GM19351 (cell line): ENCODE results near the gene BID.

Source experiments
- ATAC-seq: cut with Tn5 transposase; IDR thresholded peaks from one replicate; pipeline ENCODE4 v1.9.1; 2021; ENCODE audit warnings: mild to moderate bottlenecking, moderate library complexity; ENCODE audit not compliant: unreplicated experiment

BID gene

GRCh38 chr22:17784776-17785175 is 10.5 kb upstream of the BID start:
- ATAC-seq = no peak

- no peak for ATAC-seq
Observed at GRCh38 chr22:17783773-17784480, 9.7 kb upstream of the BID start.

GRCh38 chr22:17783312-17783711 is 9.0 kb upstream of the BID start:
- ATAC-seq = no peak

- ATAC-seq = no peak
Observed at GRCh38 chr22:17782621-17783020, 8.4 kb upstream of the BID start.

- ATAC-seq = no peak
Observed at GRCh38 chr22:17782158-17782557, 7.9 kb upstream of the BID start.

GRCh38 chr22:17781319-17782031 is 7.2 kb upstream of the BID start:
- ATAC-seq = no peak

- ATAC-seq = no peak
Observed at GRCh38 chr22:17780741-17781318, 6.6 kb upstream of the BID start.

- no peak for ATAC-seq
Observed at GRCh38 chr22:17780116-17780740, 6.0 kb upstream of the BID start.

- ATAC-seq = peak; percentile 47
Observed at GRCh38 chr22:17779286-17780115, 5.2 kb upstream of the BID start.

GRCh38 chr22:17778412-17778976 is 4.2 kb upstream of the BID start:
- no peak for ATAC-seq

- ATAC-seq = no peak
Observed at GRCh38 chr22:17777717-17778044, 3.4 kb upstream of the BID start.

GRCh38 chr22:17777005-17777716 is 2.9 kb upstream of the BID start:
- no peak for ATAC-seq

GRCh38 chr22:17775781-17776465 is 1.7 kb upstream of the BID start:
- ATAC-seq = no peak

- no peak for ATAC-seq
Observed at GRCh38 chr22:17774926-17775685, 837 bp upstream of the BID start.

- peak; percentile 39 for ATAC-seq
Observed at GRCh38 chr22:17773606-17774205, 563 bp downstream of the BID start.

GRCh38 chr22:17772958-17773605 is 1.2 kb downstream of the BID start:
- ATAC-seq = no peak

GRCh38 chr22:17772249-17772957 is 1.9 kb downstream of the BID start:
- no peak for ATAC-seq
